Measurements from ENCODE around the gene KCNQ2.
"Not testable (repeated sequence)": the region's sequence is repeated elsewhere in the genome, so short reads cannot be mapped to it uniquely, and the experiment has no call there.

The KCNQ2 gene

GRCh38 chr20:63471981-63472831 is at the start of gene KCNQ2:
Gene KCNQ2 (minus strand): TSS chr20:63472655. CDS start chr20:63472463, 192 bp downstream.
- DNase-seq: no peak

DNA sequence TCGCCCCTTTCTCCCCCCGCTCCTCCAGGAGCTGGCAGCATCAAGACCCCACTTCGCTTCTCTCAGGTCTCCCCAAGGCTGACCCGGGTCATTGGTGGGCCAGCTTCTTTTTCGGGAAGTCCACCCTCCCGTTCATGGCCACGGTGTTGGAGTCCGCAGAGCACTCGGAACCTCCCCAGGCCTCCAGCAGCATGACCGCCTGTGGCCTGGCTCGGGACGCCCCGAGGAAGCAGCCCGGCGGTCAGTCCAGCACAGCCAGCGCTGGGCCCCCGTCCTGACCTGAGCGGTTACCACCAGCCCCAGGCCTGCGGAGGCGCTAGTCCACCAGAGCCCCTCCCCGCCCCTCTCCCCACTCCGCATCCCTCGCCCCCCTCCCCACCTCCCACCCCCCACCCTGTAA is 49.1 kb upstream of the KCNQ2 start:
- no peak for DNase-seq

- no peak for DNase-seq
Observed at GRCh38 chr20:63520934-63521601, 48.6 kb upstream of the KCNQ2 start.

DNA sequence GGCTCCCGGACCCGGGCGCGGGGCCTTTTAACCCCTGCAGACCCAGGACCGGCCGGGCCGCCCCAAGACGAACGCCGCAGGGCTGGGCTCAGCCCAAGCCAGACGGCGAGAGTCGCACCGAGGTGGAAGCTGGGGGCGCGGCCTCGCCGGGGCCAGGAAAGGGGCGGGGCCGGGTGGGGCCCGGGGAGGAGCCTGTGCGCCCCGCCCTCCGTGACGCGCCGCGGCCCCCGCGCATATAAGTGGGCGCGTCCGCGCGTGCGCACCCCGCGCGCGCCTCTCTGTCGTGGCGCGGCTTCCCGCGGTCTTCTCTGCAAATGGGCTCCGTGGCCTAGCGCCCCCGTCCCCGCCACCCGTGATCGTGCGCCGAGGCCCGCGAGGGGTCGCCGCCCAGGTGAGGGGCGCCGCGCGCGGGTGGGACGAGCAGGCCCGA is 48.1 kb upstream of the KCNQ2 start, which contains the start of gene PPDPF:
Gene PPDPF, plus strand, starts transcription at position 262 of the 430 bp plus-strand sequence. CDS start 544 bp downstream, outside the sequence.
- no peak for DNase-seq

DNA sequence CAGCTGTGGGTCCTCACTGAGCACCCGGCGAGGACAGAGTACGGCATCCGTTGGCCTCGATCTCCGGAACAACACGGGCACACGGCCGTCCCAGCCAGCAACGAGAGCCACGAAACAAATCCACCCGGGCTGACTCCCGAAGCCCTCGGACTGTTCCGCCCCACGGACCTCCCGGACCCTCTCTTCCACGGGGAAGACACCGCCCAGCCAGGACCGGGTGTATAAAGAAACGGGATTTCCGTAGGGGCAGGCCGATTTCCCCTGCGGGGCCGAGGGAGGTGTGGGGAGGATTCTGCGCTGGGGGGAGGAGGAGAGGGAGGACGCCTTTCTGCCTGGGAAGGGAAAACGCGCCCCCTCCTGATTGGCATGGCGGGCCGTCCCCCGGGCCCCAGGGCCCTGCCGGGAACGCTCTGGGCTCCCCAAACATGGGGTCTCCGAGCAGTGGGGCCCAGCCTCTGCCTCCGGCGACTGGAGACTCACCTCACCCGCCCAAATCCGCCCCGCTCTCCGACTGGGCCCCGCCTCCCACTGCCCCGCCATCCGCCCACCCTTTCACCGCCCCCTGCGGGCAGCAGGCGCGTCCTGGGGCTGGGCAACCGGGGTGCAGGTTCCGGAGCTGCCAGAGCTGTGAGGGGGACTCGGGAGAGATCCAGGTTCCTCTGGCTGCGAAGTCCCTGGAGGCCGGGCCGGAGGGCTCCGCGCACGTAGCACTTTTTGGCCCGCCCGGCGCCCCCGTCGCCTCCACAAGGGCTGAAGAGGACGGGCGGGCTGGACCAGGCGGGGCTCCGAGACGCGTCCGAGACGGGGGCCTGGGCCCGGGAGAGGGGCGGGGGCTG is 47.4 kb upstream of the KCNQ2 start:
- no peak for DNase-seq

GRCh38 chr20:63518946-63519667 is 46.7 kb upstream of the KCNQ2 start:
- no peak for DNase-seq

- DNase-seq: no peak
Observed at GRCh38 chr20:63518351-63518861, 46.0 kb upstream of the KCNQ2 start.

- DNase-seq: no peak
Observed at GRCh38 chr20:63517376-63518309, 45.2 kb upstream of the KCNQ2 start.

DNA sequence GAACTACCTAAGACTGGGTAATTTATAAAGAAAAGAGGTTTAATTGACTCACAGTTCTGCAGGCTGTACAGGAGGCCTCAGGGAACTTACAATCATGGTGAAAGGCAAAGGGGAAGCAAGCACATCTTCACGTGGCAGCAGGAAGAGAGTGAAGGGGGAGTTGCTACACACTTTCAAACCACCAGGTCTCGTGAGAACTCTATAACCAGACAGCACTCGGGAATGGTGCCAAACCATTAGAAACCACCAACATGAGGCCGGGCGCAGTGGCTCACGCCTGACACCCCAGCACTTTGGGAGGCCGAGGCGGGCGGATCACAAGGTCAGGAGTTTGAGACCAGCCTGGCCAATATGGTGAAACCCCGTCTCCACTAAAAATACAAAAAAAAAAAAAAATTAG is 42.1 kb upstream of the KCNQ2 start:
- not testable (repeated sequence) for DNase-seq

GRCh38 chr20:63513207-63513606 is 40.8 kb upstream of the KCNQ2 start:
- no peak for DNase-seq

GRCh38 chr20:63509088-63509564 is 36.7 kb upstream of the KCNQ2 start:
- no peak for DNase-seq

GRCh38 chr20:63508072-63508768 is 35.8 kb upstream of the KCNQ2 start:
- DNase-seq: no peak

GRCh38 chr20:63507083-63507743 is 34.8 kb upstream of the KCNQ2 start:
- no peak for DNase-seq

DNA sequence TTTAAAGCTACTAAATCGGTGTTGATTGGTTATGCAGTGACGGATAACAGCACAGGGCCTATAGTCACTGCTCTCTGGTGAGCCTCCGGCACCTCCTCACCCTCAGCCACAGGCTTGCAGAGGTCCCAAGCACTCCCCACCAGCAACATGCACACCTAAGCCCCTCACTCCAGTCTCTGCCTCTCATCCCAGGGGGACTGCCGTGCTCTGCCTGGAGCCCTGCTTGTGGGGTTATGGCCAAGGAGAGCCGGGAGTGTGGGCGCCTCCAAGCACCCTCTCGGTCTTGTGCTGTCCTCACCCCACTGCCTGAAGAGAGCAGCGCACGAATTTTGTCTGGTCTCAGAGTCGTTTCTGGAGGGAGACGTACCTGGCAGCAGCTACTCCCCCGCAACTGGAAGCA is 33.3 kb upstream of the KCNQ2 start:
- no peak for DNase-seq

DNA sequence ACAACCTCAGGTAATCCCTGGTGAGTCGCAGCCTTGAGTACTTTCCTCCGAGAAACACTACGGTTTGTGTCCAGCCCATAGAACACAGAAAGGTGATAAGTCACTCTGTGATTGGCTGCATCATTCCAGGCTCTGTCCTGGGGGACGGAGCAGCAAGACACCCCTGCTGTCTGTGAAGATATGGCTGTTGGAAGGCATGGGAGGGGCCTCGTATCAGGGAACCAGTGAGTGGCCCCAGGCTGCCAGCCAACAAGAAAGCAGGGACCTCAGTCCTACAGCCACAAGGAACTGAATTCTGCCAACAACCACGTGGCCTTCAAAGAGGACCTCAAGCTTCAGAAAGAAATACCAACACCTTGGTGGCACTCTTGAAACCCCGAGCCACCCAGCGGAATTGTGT is 32.8 kb upstream of the KCNQ2 start:
- no peak for DNase-seq

- no peak for DNase-seq
Observed at GRCh38 chr20:63504642-63505041, 32.2 kb upstream of the KCNQ2 start.

DNA sequence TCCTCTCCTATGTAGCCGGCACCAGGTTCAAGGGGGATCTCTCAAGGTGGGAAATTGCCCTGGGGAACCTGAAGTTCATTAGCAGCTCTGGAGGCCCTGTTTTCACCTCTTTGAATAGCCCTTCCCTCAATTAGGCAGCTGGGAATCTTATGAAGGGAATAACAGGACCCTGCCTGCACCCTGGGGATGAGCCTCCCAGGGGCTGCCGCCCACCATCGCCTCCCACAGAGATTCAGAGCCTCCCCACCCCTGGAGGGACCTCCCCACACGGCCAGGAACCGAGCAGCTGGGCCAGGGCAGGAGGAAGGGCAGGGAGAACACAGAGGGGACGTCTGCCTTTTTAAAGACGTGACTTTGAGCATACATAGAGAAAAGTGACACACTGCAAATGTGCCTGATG is 31.1 kb upstream of the KCNQ2 start:
- DNase-seq: no peak

- no peak for DNase-seq
Observed at GRCh38 chr20:63502671-63503172, 30.3 kb upstream of the KCNQ2 start.

All from NCI-H510A treated with DMSO at 0.1 percent for 48 hours (cell line).